A673 (cell line): ENCODE measurements around the gene LTB4R.

Experiments
- CTCF ChIP-seq: fragments of 300-800, 200-600 bp; sonication (generic); conservative IDR thresholded peaks from 2 replicates; pipeline ENCODE4 v1.5.1; 2017; ENCODE audit warnings: low read depth, mild to moderate bottlenecking, antibody characterized with exemption, low read length, moderate library complexity, mixed read lengths
- EZH2 ChIP-seq: fragments of 200-600 bp; sonication (generic); IDR thresholded peaks from 2 replicates; pipeline ENCODE4 v1.6.1; 2017; ENCODE audit warnings: borderline replicate concordance, low read depth, mild to moderate bottlenecking, mixed read lengths, antibody characterized with exemption, low read length; ENCODE audit not compliant: poor library complexity, severe bottlenecking

- TF ChIP-seq CTCF, result no peak
- TF ChIP-seq EZH2, result no peak
Measured at GRCh38 chr14:24360281-24360680, 49.0 kb downstream of the LTB4R start.
